Gastroesophageal sphincter (tissue), 4 donors: Measurements from ENCODE around the gene SUMO2. TPM values are rescaled to one million over a fixed set of nuclear protein-coding genes. Genes with fewer than 3 reads are reported as not detected.
"Not testable (repeated sequence)": the region's sequence is repeated elsewhere in the genome, so short reads cannot be mapped to it uniquely, and the experiment has no call there.

ENCODE experiments used
- ATAC-seq: fragments of 150-250 bp; one replicate; pipeline ENCODE4 v1.9.1; 2016; ENCODE audit warnings: mild to moderate bottlenecking, moderate library complexity
- H3K27ac ChIP-seq, 4 donors: fragments of 200-600 bp; sonication (generic) in 3 of 4; 1 replicate in 3 of 4; 2 replicates in 1 of 4; pipeline ENCODE4 v1.5.1; 2016 to 2019
- H3K27me3 ChIP-seq: fragments of 200-600 bp; sonication (generic); one replicate; pipeline ENCODE4 v1.5.1; 2019
- H3K36me3 ChIP-seq, 2 donors: fragments of 200-600 bp; sonication (generic); one replicate each; pipeline ENCODE4 v1.5.1; 2019; ENCODE audit warnings: control low read depth in 1 of 2
- H3K4me1 ChIP-seq, 3 donors: fragments of 200-600 bp; sonication (generic); 1 replicate in 2 of 3; 2 replicates in 1 of 3; pipeline ENCODE4 v1.5.1; 2016 to 2019; ENCODE audit warnings: control low read depth in 2 of 3
- H3K4me3 ChIP-seq, 2 donors: fragments of 200-600 bp; sonication (generic); one replicate each; pipeline ENCODE4 v1.5.1; 2019; ENCODE audit warnings: mild to moderate bottlenecking in 1 of 2, moderate library complexity in 1 of 2
- H3K9me3 ChIP-seq, 3 donors: fragments of 200-600 bp; sonication (generic); one replicate each; pipeline ENCODE4 v1.5.1; 2017 to 2019; ENCODE audit warnings: control low read depth in 2 of 3
- CTCF ChIP-seq, 4 experiments: fragments of 200-600 bp in 2 of 4; fragments of 450-650 bp in 2 of 4; sonication (generic) in 1 of 4; IDR thresholded peaks; one replicate each; pipeline ENCODE4 v1.5.1; 2017 to 2019; ENCODE audit warnings: antibody characterized with exemption in 4 of 4, mild to moderate bottlenecking in 2 of 4, moderate library complexity in 2 of 4
- EP300 ChIP-seq: sonication (generic); formaldehyde crosslinking; IDR thresholded peaks from one replicate; pipeline ENCODE4 v1.6.1; 2017; ENCODE audit warnings: antibody characterized with exemption, mild to moderate bottlenecking
- POLR2A ChIP-seq, 2 donors: fragments of 450-650 bp; IDR thresholded peaks; one replicate each; pipeline ENCODE4 v1.6.1; 2017; ENCODE audit warnings: antibody characterized with exemption in 2 of 2, mild to moderate bottlenecking in 2 of 2, moderate library complexity in 1 of 2
- POLR2AphosphoS5 ChIP-seq: sonication (generic); formaldehyde crosslinking; IDR thresholded peaks from one replicate; pipeline ENCODE4 v1.6.1; 2017; ENCODE audit warnings: antibody characterized with exemption
- WGBS, 2 donors: methylation state at CpG; one replicate each; pipeline ENCODE4 v1.1.5; 2018; ENCODE audit warnings: low coverage in 1 of 2; 5-methylcytosine and 5-hydroxymethylcytosine counted together
- total RNA-seq, 4 donors: library from RNA; depleted of rRNA; stranded (reverse); fragments of >200 nt; gene quantifications; one replicate each; pipeline ENCODE4 v1.1.0, GENCODE V29; 2016

The SUMO2 gene
- total RNA-seq, 4 donors from 2014 or later: 67.7 to 95.2 (median 69.9) TPM

GRCh38 chr17:75135946-75136345 is 46.8 kb downstream of the SUMO2 start:
- 93 to 100% methylated on average over 4 to 7 of the region's 8 CpGs for WGBS, 2 donors
- ATAC-seq: no peak
- TF ChIP-seq EP300: no peak
- TF ChIP-seq CTCF (IDR thresholded peaks at IDR 0.05): no peak
- no peak for TF ChIP-seq POLR2AphosphoS5
- TF ChIP-seq POLR2A (IDR thresholded peaks at IDR 0.05): no peak
- H3K9me3 ChIP-seq: no peaks in the 10 kb centered on the region
- H3K36me3 ChIP-seq: peaks cover 0 to 12% of the 10 kb centered on the region in 2 donors
- H3K4me3 ChIP-seq: no peak overlapping the region
- H3K4me1 ChIP-seq: peaks cover 0 to 12% (median 0%) of the 10 kb centered on the region in 3 donors
- no peaks in the 10 kb centered on the region for H3K27me3 ChIP-seq
- H3K27ac ChIP-seq: no peak overlapping the region

- 84% methylated on average over 5 of the region's 5 CpGs; no CpG with 5 or more reads in 1 of the 2 donors for WGBS, 2 donors
- no peak for ATAC-seq
- Histone ChIP-seq H3K9me3 (no peaks in the 10 kb centered on the region), H3K27me3 (no peaks in the 10 kb centered on the region), H3K4me1 (peaks cover 0 to 17% (median 2%) of the 10 kb centered on the region in 3 donors), H3K36me3 (peaks cover 0 to 7% of the 10 kb centered on the region in 2 donors), H3K4me3 (no peak overlapping the region), H3K27ac (no peak overlapping the region)
- no peak for TF ChIP-seq CTCF (IDR thresholded peaks at IDR 0.05)
- TF ChIP-seq POLR2A (IDR thresholded peaks at IDR 0.05): no peak
- no peak for TF ChIP-seq EP300
- TF ChIP-seq POLR2AphosphoS5: no peak
These were observed 47.3 kb downstream of the SUMO2 start for GRCh38 chr17:75135452-75135851.

GRCh38 chr17:75133607-75134347 is 49.0 kb downstream of the SUMO2 start:
- ATAC-seq, H3K27ac ChIP-seq, H3K27me3 ChIP-seq, H3K9me3 ChIP-seq, H3K4me3 ChIP-seq: not testable (repeated sequence)
- 87 to 89% methylated on average over 5 to 12 of the region's 14 CpGs for WGBS, 2 donors
- Histone ChIP-seq H3K4me1 (peaks cover 0 to 23% (median 5%) of the 10 kb centered on the region in 3 donors), H3K36me3 (peaks cover 0 to 16% of the 10 kb centered on the region in 2 donors)

- Histone ChIP-seq H3K9me3 (no peaks in the 10 kb centered on the region), H3K27ac (no peak overlapping the region), H3K36me3 (peaks cover 0 to 20% of the 10 kb centered on the region in 2 donors), H3K4me3 (no peak overlapping the region), H3K27me3 (no peaks in the 10 kb centered on the region), H3K4me1 (peaks cover 0 to 23% (median 5%) of the 10 kb centered on the region in 3 donors)
- WGBS, 2 donors: 89% methylated on average over 1 of the region's 3 CpGs; no CpG with 5 or more reads in 1 of the 2 donors
- no peak for TF ChIP-seq POLR2A (IDR thresholded peaks at IDR 0.05)
- TF ChIP-seq EP300: no peak
- TF ChIP-seq POLR2AphosphoS5: no peak
- no peak for TF ChIP-seq CTCF (IDR thresholded peaks at IDR 0.05)
- ATAC-seq: no peak
These were observed 49.8 kb downstream of the SUMO2 start for GRCh38 chr17:75133001-75133400.

GRCh38 chr17:75132018-75133000 is 50.5 kb downstream of the SUMO2 start:
- ATAC-seq, H3K27me3 ChIP-seq, H3K9me3 ChIP-seq: not testable (repeated sequence)
- peaks cover 0 to 20% of the 10 kb centered on the region in 2 donors for H3K36me3 ChIP-seq
- H3K27ac ChIP-seq: peak overlapping the region; percentile 59 to 90 (median 88)
- peaks cover 0 to 23% (median 5%) of the 10 kb centered on the region in 3 donors for H3K4me1 ChIP-seq
- WGBS, 2 donors: 5 to 96% methylated on average over 4 to 18 of the region's 40 CpGs
- H3K4me3 ChIP-seq: peak overlapping the region; percentile 59 to 88
